EH (cell line): ENCODE measurements around the gene SLC17A7.
A peak's percentile ranks its signal among the peaks of the same experiment; 100 is the strongest.
"Not testable (repeated sequence)": the region's sequence is repeated elsewhere in the genome, so short reads cannot be mapped to it uniquely, and the experiment has no call there.

ENCODE experiments used
- DNase-seq: peaks from one replicate; pipeline ENCODE4 v3.0.0-alpha.2; 2015; ENCODE audit warnings: low read depth

The SLC17A7 gene

GRCh38 chr19:49469828-49470614, 28.7 kb upstream of the SLC17A7 start:
- no peak for DNase-seq

GRCh38 chr19:49468746-49469447, 27.6 kb upstream of the SLC17A7 start:
- DNase-seq, result peak; percentile 63

GRCh38 chr19:49468199-49468598, 26.9 kb upstream of the SLC17A7 start:
- no peak for DNase-seq

GRCh38 chr19:49465371-49465770, 24.0 kb upstream of the SLC17A7 start:
- no peak for DNase-seq

GRCh38 chr19:49463960-49464740, 22.8 kb upstream of the SLC17A7 start:
- DNase-seq, result no peak

DNA sequence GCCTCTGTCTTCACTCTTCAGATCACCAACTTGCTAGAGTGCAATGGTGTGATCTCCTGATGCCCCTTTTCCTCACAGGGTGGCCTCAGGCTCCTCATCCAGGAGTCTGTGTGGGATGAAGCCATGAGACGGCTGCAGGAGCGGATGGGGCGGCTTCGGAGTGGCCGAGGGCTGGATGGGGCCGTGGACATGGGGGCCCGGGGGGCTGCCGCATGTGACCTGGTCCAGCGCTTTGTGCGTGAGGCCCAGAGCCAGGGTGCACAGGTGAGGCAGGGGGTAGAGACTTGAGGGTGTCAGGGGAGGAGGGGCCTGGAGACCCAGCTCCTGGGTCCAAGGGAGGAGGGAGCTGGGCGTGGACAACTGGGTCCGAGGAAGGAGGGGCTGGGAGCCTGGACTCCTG, 21.2 kb upstream of the SLC17A7 start:
- DNase-seq, result no peak

DNA sequence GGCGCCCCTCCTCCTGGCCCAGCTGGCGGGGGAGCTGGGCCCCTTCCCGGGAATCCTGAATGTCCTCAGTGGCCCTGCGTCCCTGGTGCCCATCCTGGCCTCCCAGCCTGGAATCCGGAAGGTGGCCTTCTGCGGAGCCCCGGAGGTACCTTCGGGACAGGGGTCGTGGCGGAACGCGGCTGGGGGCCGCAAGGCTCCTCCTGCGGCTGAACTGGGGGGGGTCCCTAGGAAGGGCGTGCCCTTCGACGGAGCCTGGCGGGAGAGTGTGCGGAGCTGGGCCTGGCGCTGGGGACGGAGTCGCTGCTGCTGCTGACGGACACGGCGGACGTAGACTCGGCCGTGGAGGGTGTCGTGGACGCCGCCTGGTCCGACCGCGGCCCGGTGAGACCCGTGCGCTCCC, 20.3 kb upstream of the SLC17A7 start:
- DNase-seq, result no peak

- not testable (repeated sequence) for DNase-seq
These were observed 19.8 kb upstream of the SLC17A7 start for GRCh38 chr19:49461130-49461529.

GRCh38 chr19:49459388-49459787, 18.1 kb upstream of the SLC17A7 start:
- no peak for DNase-seq

GRCh38 chr19:49458567-49458903, 17.2 kb upstream of the SLC17A7 start:
- DNase-seq, result no peak

GRCh38 chr19:49456326-49456725, 15.0 kb upstream of the SLC17A7 start:
- peak; percentile 18 for DNase-seq

- peak; percentile 41 for DNase-seq
These were observed 14.4 kb upstream of the SLC17A7 start for GRCh38 chr19:49455773-49456172.

DNA sequence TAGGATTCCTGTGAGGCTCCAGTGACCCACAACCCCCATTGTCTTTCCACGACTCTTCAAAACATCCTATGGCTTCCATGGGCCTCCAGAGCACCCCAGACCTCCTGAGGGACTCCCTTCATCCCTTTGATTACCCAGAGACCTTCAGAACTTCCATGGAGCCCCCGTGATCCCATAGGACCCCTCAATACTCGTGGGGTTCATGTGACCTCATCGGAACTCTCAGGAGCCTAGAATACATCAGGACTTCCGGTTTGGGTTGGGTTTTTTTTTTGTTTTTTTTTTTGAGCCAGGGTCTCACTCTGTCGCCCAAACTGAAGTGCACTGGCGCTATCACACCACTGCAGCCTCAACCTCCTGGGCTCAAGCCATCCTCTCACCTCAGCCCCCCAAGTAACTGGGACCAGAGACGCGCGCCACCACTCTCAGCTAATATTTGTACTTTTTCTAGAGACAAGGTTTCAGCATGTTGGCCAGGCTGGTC, 12.5 kb upstream of the SLC17A7 start:
- no peak for DNase-seq

DNA sequence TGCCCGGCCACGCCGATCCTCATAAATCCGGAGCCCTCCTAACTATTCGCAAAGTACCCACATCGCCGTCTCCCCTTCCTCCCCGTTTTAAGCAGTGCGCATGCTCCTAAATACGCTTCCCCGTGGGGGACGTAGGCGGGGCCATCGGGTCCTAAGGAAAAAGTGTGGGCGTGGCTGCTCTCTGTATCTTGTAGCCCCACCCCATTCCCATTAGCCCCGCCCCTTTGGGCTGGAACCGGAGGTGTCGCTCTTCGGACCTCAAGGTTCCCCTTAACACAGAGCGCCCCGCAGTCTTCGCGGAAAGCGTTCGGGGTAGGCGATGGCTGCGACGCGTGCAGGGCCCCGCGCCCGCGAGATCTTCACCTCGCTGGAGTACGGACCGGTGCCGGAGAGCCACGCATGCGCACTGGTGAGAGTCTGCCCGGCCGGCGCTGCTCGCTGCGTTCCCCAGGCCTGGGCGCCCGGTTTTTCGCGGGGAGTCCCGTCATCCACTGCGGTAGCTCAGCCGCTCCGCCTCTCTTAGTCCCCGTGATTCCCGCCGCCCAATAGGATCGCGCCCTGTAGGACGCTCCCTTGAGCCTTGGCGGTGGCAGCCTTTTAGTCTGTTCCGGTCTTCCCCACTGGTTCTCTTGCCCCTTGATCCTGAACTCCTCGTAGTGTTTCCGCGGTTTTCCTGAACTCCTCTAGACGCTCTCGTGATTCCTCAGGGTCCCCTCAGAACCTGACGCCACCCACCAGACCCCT, 11.9 kb upstream of the SLC17A7 start, which contains the start of gene ALDH16A1:
Gene ALDH16A1 (plus strand): TSS at position 213 of the 744 bp plus-strand sequence. CDS start 107 bp downstream, at position 320.
- peak; percentile 99 for DNase-seq

DNA sequence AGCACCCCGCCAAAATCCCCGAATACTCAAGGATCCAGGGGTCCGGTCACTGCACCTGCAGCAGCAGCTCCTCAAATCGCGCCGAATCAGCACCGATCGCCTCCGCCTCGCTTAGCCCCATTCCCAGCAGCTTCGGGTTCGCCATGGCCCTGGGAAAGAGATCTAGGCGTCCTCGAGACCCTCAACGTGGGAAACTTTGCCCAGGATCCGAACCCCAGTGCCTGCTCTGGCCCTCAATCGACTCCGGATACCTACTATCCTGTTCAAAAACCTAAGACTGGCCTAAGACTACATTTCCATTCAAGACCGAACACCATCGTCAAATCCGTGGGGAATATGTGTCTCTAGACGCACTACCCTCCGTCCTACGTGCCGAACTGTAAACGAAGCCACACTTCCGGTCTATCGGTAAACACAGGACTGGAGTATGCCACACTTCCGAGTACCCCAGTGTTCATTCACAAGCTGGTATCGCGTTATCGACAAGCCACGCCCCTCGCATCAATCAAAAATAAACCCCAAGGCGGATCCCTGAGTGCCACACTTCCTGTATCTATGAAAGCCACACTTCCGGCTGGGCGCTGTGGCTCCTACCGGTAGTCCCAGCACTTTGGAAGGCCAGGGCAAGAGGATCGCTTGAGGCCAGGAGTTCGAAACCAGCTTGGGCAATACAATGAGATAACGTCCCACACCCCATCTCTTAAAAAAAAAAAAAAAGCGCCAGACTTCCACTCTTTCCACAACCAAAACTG, 10.3 kb upstream of the SLC17A7 start, which contains the start of gene PIH1D1:
Gene PIH1D1 (minus strand): TSS at position 385 of the 752 bp plus-strand sequence. CDS start 240 bp downstream, at position 145.
- DNase-seq, result peak; percentile 100

- DNase-seq, result no peak
These were observed 9.1 kb upstream of the SLC17A7 start for GRCh38 chr19:49450405-49450804.

GRCh38 chr19:49448432-49448786, 7.1 kb upstream of the SLC17A7 start:
- no peak for DNase-seq

- peak; percentile 49 for DNase-seq
These were observed 6.4 kb upstream of the SLC17A7 start for GRCh38 chr19:49447485-49448431.

GRCh38 chr19:49445997-49446396, 4.7 kb upstream of the SLC17A7 start:
- no peak for DNase-seq
